ENCODE results near the gene CST3. TPM values are rescaled to one million over a fixed set of nuclear protein-coding genes. Genes with fewer than 3 reads are reported as not detected.

CST3 gene
- total RNA-seq, 1 donor from 2014 or later: 82.7 TPM

- Histone ChIP-seq H3K36me3 (ENCODE audit: control insufficient read depth, insufficient read depth, low read length) (no peaks in the 10 kb centered on the region), H3K27me3 (ENCODE audit: control insufficient read depth, insufficient read depth, low read length) (no peaks in the 10 kb centered on the region), H3K4me3 (ENCODE audit: low read depth, low read length) (no peak overlapping the region)
- TF ChIP-seq, protein P1, sequence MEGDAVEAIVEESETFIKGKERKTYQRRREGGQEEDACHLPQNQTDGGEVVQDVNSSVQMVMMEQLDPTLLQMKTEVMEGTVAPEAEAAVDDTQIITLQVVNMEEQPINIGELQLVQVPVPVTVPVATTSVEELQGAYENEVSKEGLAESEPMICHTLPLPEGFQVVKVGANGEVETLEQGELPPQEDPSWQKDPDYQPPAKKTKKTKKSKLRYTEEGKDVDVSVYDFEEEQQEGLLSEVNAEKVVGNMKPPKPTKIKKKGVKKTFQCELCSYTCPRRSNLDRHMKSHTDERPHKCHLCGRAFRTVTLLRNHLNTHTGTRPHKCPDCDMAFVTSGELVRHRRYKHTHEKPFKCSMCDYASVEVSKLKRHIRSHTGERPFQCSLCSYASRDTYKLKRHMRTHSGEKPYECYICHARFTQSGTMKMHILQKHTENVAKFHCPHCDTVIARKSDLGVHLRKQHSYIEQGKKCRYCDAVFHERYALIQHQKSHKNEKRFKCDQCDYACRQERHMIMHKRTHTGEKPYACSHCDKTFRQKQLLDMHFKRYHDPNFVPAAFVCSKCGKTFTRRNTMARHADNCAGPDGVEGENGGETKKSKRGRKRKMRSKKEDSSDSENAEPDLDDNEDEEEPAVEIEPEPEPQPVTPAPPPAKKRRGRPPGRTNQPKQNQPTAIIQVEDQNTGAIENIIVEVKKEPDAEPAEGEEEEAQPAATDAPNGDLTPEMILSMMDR (IDR thresholded peaks at IDR 0.05; ENCODE audit: insufficient read depth, low read length, severe bottlenecking): no peak
- FAIRE-seq: no peak
- DNase-seq (ENCODE audit: low read depth): no peak
Measured at GRCh38 chr20:23656372-23656771, 18.6 kb upstream of the CST3 start.

DNA sequence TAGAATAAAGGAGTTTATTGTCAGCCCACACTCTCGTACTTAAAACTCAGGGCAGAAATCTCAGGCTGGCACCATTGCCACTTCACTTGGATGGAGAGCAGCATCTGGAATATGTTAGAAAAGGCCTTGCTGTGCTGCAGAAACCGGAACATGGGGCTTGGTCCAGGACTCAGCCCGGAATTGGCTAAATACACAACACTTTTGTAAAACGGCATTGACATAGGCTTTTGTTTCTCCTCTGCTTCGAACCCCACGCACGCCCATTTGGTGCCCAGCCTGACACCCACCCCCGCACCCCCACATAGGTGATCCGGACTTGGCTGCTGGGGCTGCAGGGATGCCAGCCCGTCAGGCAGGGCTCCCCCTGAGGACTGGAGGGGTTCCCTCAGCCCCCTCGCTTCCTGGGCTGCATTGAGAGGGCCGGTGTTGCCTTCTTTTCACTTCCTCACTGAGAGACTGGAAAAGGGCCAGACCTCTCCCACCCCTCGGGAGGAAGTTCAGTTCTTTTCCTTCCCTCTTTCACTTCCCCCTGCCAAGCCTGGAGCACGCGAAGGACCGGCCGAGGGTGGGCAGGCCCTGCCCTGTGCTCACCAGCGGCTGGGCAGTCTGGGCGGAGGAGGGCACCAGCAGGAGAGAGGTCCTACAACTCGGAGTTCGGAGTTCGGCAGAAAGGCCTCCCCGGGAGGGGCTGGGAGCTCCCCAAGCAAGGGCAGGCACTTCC is 17.9 kb upstream of the CST3 start:
- Histone ChIP-seq H3K27me3 (ENCODE audit: control insufficient read depth, insufficient read depth, low read length) (no peaks in the 10 kb centered on the region), H3K36me3 (ENCODE audit: control insufficient read depth, insufficient read depth, low read length) (no peaks in the 10 kb centered on the region), H3K4me3 (ENCODE audit: low read depth, low read length) (no peak overlapping the region)
- TF ChIP-seq, protein P1 (IDR thresholded peaks at IDR 0.05; ENCODE audit: insufficient read depth, low read length, severe bottlenecking): no peak
- no peak for FAIRE-seq
- no peak for DNase-seq (ENCODE audit: low read depth)

DNA sequence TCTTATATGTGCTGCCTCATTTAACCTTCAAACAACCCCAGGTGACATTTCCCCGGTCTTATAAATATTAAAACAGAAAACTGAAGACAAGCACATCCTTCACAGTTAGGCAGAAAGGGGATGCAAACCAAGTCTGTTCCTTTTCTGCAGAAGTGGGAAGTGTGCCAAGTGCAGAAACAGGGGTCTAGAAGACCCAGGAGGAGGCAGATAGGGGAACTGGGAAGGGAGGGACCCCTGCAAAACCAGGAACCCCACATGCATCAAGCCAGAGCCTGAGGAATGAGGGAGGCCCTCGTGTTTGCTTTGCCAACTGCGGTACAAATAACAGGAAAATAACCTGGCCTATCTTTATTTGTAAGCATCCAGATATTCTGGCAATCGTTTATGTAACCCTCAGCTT is 17.0 kb upstream of the CST3 start:
- TF ChIP-seq, protein P1 (IDR thresholded peaks at IDR 0.05; ENCODE audit: insufficient read depth, low read length, severe bottlenecking): no peak
- no peak for FAIRE-seq
- no peaks in the 10 kb centered on the region for H3K27me3 ChIP-seq (ENCODE audit: control insufficient read depth, insufficient read depth, low read length)
- no peaks in the 10 kb centered on the region for H3K36me3 ChIP-seq (ENCODE audit: control insufficient read depth, insufficient read depth, low read length)
- no peak for DNase-seq (ENCODE audit: low read depth)
- H3K4me3 ChIP-seq (ENCODE audit: low read depth, low read length): no peak overlapping the region

DNA sequence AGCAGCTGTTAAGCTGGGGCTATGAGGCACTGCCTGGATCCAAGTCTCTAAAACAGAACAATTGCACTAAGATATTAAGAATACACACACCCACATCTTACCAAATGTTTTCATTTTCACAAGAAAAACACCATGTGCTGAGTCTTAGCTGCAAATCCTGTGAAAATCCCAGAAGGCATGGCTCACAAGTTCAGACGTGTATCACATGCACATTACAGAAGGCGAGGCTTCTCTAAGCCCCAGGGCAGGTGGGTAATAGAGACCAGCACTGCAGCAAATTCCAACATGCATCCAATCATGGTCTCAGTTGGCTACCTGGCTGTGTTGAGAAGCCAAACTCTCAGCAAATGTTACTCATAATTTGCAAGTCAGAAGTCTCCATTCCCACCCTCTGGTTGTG is 16.2 kb upstream of the CST3 start:
- no peaks in the 10 kb centered on the region for H3K36me3 ChIP-seq (ENCODE audit: control insufficient read depth, insufficient read depth, low read length)
- no peaks in the 10 kb centered on the region for H3K27me3 ChIP-seq (ENCODE audit: control insufficient read depth, insufficient read depth, low read length)
- peak; percentile 69 for DNase-seq (ENCODE audit: low read depth)
- no peak overlapping the region for H3K4me3 ChIP-seq (ENCODE audit: low read depth, low read length)
- FAIRE-seq: no peak
- TF ChIP-seq, protein P1 (IDR thresholded peaks at IDR 0.05; ENCODE audit: insufficient read depth, low read length, severe bottlenecking): no peak

- DNase-seq (ENCODE audit: low read depth) (no peak), FAIRE-seq (no peak)
- Histone ChIP-seq H3K36me3 (ENCODE audit: control insufficient read depth, insufficient read depth, low read length) (no peaks in the 10 kb centered on the region), H3K27me3 (ENCODE audit: control insufficient read depth, insufficient read depth, low read length) (no peaks in the 10 kb centered on the region), H3K4me3 (ENCODE audit: low read depth, low read length) (no peak overlapping the region)
- TF ChIP-seq, protein P1 (IDR thresholded peaks at IDR 0.05; ENCODE audit: insufficient read depth, low read length, severe bottlenecking): no peak
Measured at GRCh38 chr20:23653400-23653938, 15.7 kb upstream of the CST3 start.

DNA sequence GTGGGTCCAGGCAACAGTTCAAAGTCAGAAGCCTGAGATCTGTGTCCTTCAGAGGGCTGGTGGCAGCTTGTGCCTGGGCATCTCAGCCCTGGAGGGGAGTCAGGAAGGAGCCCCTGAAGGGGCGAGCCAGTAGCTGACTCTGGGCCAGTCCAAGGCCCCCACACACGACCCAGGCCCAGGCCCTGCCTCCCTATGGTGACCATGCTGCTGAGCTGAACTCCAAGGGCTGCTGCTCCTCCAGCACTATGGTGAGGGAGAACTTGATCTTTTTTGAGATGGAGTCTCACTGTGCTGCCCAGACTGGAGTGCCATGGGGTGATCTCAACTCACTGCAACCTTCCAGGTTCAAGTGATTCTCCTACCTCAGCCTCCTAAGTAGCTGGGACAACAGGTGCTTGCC is 15.2 kb upstream of the CST3 start:
- TF ChIP-seq, protein P1 (IDR thresholded peaks at IDR 0.05; ENCODE audit: insufficient read depth, low read length, severe bottlenecking): no peak
- Histone ChIP-seq H3K36me3 (ENCODE audit: control insufficient read depth, insufficient read depth, low read length) (no peaks in the 10 kb centered on the region), H3K27me3 (ENCODE audit: control insufficient read depth, insufficient read depth, low read length) (no peaks in the 10 kb centered on the region), H3K4me3 (ENCODE audit: low read depth, low read length) (no peak overlapping the region)
- DNase-seq (ENCODE audit: low read depth): no peak
- FAIRE-seq: no peak
